HG03432 (cell line): ENCODE data around the gene ATP12A.
A peak's percentile ranks its signal among the peaks of the same experiment; 100 is the strongest.

ENCODE experiments used
- ATAC-seq: cut with Tn5 transposase; IDR thresholded peaks from one replicate; pipeline ENCODE4 v1.9.1; 2021; ENCODE audit warnings: mild to moderate bottlenecking, moderate library complexity; ENCODE audit not compliant: unreplicated experiment

ATP12A gene

GRCh38 chr13:24662195-24663088, 17.8 kb upstream of the ATP12A start:
- no peak for ATAC-seq

- ATAC-seq = no peak
These were observed 17.2 kb upstream of the ATP12A start for GRCh38 chr13:24663089-24663395.

- ATAC-seq = no peak
These were observed 16.6 kb upstream of the ATP12A start for GRCh38 chr13:24663586-24663985.

- ATAC-seq = no peak
These were observed 15.3 kb upstream of the ATP12A start for GRCh38 chr13:24664726-24665409.

- no peak for ATAC-seq
These were observed 11.7 kb upstream of the ATP12A start for GRCh38 chr13:24668511-24668910.

- ATAC-seq = no peak
These were observed 11.1 kb upstream of the ATP12A start for GRCh38 chr13:24668955-24669582.

GRCh38 chr13:24670174-24670573, 10.0 kb upstream of the ATP12A start:
- ATAC-seq = no peak

GRCh38 chr13:24670961-24671381, 9.2 kb upstream of the ATP12A start:
- no peak for ATAC-seq

GRCh38 chr13:24671386-24672113, 8.7 kb upstream of the ATP12A start:
- no peak for ATAC-seq

- ATAC-seq = no peak
These were observed 7.8 kb upstream of the ATP12A start for GRCh38 chr13:24672141-24673132.

- no peak for ATAC-seq
These were observed 4.2 kb upstream of the ATP12A start for GRCh38 chr13:24675806-24676570.

GRCh38 chr13:24678151-24678550, 2.1 kb upstream of the ATP12A start:
- ATAC-seq = no peak

GRCh38 chr13:24679686-24680085, 522 bp upstream of the ATP12A start:
- ATAC-seq = no peak

GRCh38 chr13:24680921-24681604, 855 bp downstream of the ATP12A start:
- ATAC-seq = no peak

GRCh38 chr13:24681930-24682329, 1.7 kb downstream of the ATP12A start:
- no peak for ATAC-seq

- ATAC-seq = no peak
These were observed 2.1 kb downstream of the ATP12A start for GRCh38 chr13:24682353-24682752.

- ATAC-seq = no peak
These were observed 3.1 kb downstream of the ATP12A start for GRCh38 chr13:24683351-24683750.

GRCh38 chr13:24683838-24684599, 3.8 kb downstream of the ATP12A start:
- peak; percentile 56 for ATAC-seq
